Smooth muscle cell (in vitro differentiated cells): ENCODE results near the gene ALDH1B1. TPM values are rescaled to one million over a fixed set of nuclear protein-coding genes. Genes with fewer than 3 reads are reported as not detected.

Experiments
- DNase-seq: peaks from one replicate; lab custom pipeline; 2025; ENCODE audit not compliant: unreplicated experiment; lab: John Stamatoyannopoulos, UW
- H2AFZ ChIP-seq: fragments of 200-600 bp; sonication (generic); 2 replicates; pipeline ENCODE4 v1.6.0; 2016; ENCODE audit warnings: antibody characterized with exemption, low read depth, mild to moderate bottlenecking
- H3F3A ChIP-seq: fragments of 200-600 bp; sonication (generic); 2 replicates; pipeline ENCODE4 v1.6.0; 2017; ENCODE audit warnings: antibody characterized with exemption, low read depth
- H3K27ac ChIP-seq: fragments of 200-600 bp; sonication (generic); 2 replicates; pipeline ENCODE4 v1.5.1; 2016; ENCODE audit warnings: low read depth, mild to moderate bottlenecking
- H3K27me3 ChIP-seq: fragments of 200-600 bp; sonication (generic); 2 replicates; pipeline ENCODE4 v1.6.1; 2016; ENCODE audit warnings: low read depth, mild to moderate bottlenecking
- H3K36me3 ChIP-seq: fragments of 200-600 bp; sonication (generic); 2 replicates; pipeline ENCODE4 v1.5.1; 2016; ENCODE audit warnings: low read depth
- H3K4me1 ChIP-seq: fragments of 200-600 bp; sonication (generic); 2 replicates; pipeline ENCODE4 v1.5.1; 2016; ENCODE audit warnings: low read depth
- H3K4me2 ChIP-seq: fragments of 200-600 bp; sonication (generic); 2 replicates; pipeline ENCODE4 v1.6.0; 2016; ENCODE audit warnings: mild to moderate bottlenecking
- H3K4me3 ChIP-seq: fragments of 200-600 bp; sonication (generic); 2 replicates; pipeline ENCODE4 v1.5.1; 2016; ENCODE audit warnings: mild to moderate bottlenecking
- H3K79me2 ChIP-seq: fragments of 200-600 bp; sonication (generic); 2 replicates; pipeline ENCODE4 v1.6.0; 2016; ENCODE audit warnings: low read depth, mild to moderate bottlenecking
- H3K9ac ChIP-seq: fragments of 200-600 bp; sonication (generic); 2 replicates; pipeline ENCODE4 v1.6.0; 2016; ENCODE audit warnings: low read depth
- H3K9me3 ChIP-seq: fragments of 200-600 bp; sonication (generic); replicated peaks from 2 replicates; pipeline ENCODE4 v1.5.1; 2016; ENCODE audit warnings: low read depth
- H4K20me1 ChIP-seq: fragments of 200-600 bp; sonication (generic); 2 replicates; pipeline ENCODE4 v1.6.0; 2016; ENCODE audit warnings: low read depth
- CTCF ChIP-seq: fragments of 200-600 bp; sonication (generic); IDR thresholded peaks from 2 replicates; pipeline ENCODE4 v1.5.1; 2017; ENCODE audit warnings: borderline replicate concordance, mild to moderate bottlenecking, antibody characterized with exemption; ENCODE audit not compliant: insufficient read depth, poor library complexity, severe bottlenecking
- WGBS: methylation state at CpG from one replicate; pipeline ENCODE4 v1.1.7; 2016; ENCODE audit warnings: low lambda C conversion rate; 5-methylcytosine and 5-hydroxymethylcytosine counted together
- polyA plus RNA-seq: library from polyadenylated mRNA; unstranded; fragments of >200 nt; fragmentation: Nextera tagmentation; extraction: Ambion mirVana; gene quantifications from 2 replicates; pipeline ENCODE4 v1.2.1, GENCODE V29; 2016
- total RNA-seq: library from RNA; depleted of rRNA; stranded (reverse); fragments of >200 nt; gene quantifications from 2 replicates; pipeline ENCODE4 v1.2.3, GENCODE V29; 2014

Gene ALDH1B1
- total and polyA plus RNA-seq, 2 experiments from 2014 or later: 25.3 to 31.9 TPM

GRCh38 chr9:38419181-38419580 lies 26.7 kb downstream of the ALDH1B1 start:
- no peak for TF ChIP-seq CTCF
- peaks cover 31% of the 10 kb centered on the region for H3K4me1 ChIP-seq
- no peak overlapping the region for H2AFZ ChIP-seq
- H3K27me3 ChIP-seq: peaks cover 34% of the 10 kb centered on the region
- no peak overlapping the region for H3K9ac ChIP-seq
- no peaks in the 10 kb centered on the region for H3K79me2 ChIP-seq
- no peak overlapping the region for H3K4me2 ChIP-seq
- no peaks in the 10 kb centered on the region for H4K20me1 ChIP-seq
- H3K4me3 ChIP-seq: no peak overlapping the region
- DNase-seq: no peak
- H3K27ac ChIP-seq: no peak overlapping the region
- H3F3A ChIP-seq: peaks cover 7% of the 10 kb centered on the region
- 78% methylated on average over 5 of the region's 5 CpGs for WGBS
- H3K9me3 ChIP-seq: no peaks in the 10 kb centered on the region
- no peaks in the 10 kb centered on the region for H3K36me3 ChIP-seq

- Histone ChIP-seq H3K27me3 (peaks cover 47% of the 10 kb centered on the region), H3K79me2 (no peaks in the 10 kb centered on the region), H3K4me2 (no peak overlapping the region), H3K36me3 (no peaks in the 10 kb centered on the region), H3K9me3 (no peaks in the 10 kb centered on the region), H3K4me3 (no peak overlapping the region), H4K20me1 (no peaks in the 10 kb centered on the region), H3K27ac (no peak overlapping the region), H3K9ac (no peak overlapping the region), H2AFZ (no peak overlapping the region), H3F3A (peaks cover 7% of the 10 kb centered on the region), H3K4me1 (peaks cover 21% of the 10 kb centered on the region)
- 31% methylated on average over 9 of the region's 9 CpGs for WGBS
- DNase-seq: no peak
- TF ChIP-seq CTCF: no peak
These were observed 29.2 kb downstream of the ALDH1B1 start for GRCh38 chr9:38421498-38422211.

- H3F3A ChIP-seq: peaks cover 7% of the 10 kb centered on the region
- no peak overlapping the region for H3K4me3 ChIP-seq
- no peak overlapping the region for H3K9ac ChIP-seq
- no peaks in the 10 kb centered on the region for H3K36me3 ChIP-seq
- H3K4me1 ChIP-seq: peaks cover 21% of the 10 kb centered on the region
- no peaks in the 10 kb centered on the region for H3K79me2 ChIP-seq
- WGBS: 75% methylated on average over 7 of the region's 7 CpGs
- no peak for DNase-seq
- no peak for TF ChIP-seq CTCF
- H3K4me2 ChIP-seq: no peak overlapping the region
- no peak overlapping the region for H2AFZ ChIP-seq
- H3K27ac ChIP-seq: no peak overlapping the region
- no peaks in the 10 kb centered on the region for H4K20me1 ChIP-seq
- peaks cover 57% of the 10 kb centered on the region for H3K27me3 ChIP-seq
- no peaks in the 10 kb centered on the region for H3K9me3 ChIP-seq
These were observed 30.2 kb downstream of the ALDH1B1 start for GRCh38 chr9:38422555-38423260.
